HG03280 (cell line): ENCODE measurements around the gene KLRF1.

ENCODE experiments used
- ATAC-seq: cut with Tn5 transposase; IDR thresholded peaks from one replicate; pipeline ENCODE4 v1.9.1; 2021; ENCODE audit warnings: mild to moderate bottlenecking, moderate library complexity; ENCODE audit not compliant: unreplicated experiment

The KLRF1 gene

GRCh38 chr12:9808504-9808903 lies 18.8 kb upstream of the KLRF1 start:
- ATAC-seq = no peak

- no peak for ATAC-seq
Observed at GRCh38 chr12:9809338-9809737, 17.9 kb upstream of the KLRF1 start.

- no peak for ATAC-seq
Observed at GRCh38 chr12:9809866-9810265, 17.4 kb upstream of the KLRF1 start.

GRCh38 chr12:9810671-9811070 lies 16.6 kb upstream of the KLRF1 start:
- no peak for ATAC-seq

- ATAC-seq = no peak
Observed at GRCh38 chr12:9811621-9812020, 15.7 kb upstream of the KLRF1 start.

- ATAC-seq = peak; percentile 95
Observed at GRCh38 chr12:9813821-9814798, 13.2 kb upstream of the KLRF1 start.

GRCh38 chr12:9820281-9820930 lies 6.9 kb upstream of the KLRF1 start:
- ATAC-seq = no peak

- ATAC-seq = no peak
Observed at GRCh38 chr12:9829483-9829882, 2.2 kb downstream of the KLRF1 start.

GRCh38 chr12:9829982-9830381 lies 2.7 kb downstream of the KLRF1 start:
- no peak for ATAC-seq

GRCh38 chr12:9831720-9832119 lies 4.4 kb downstream of the KLRF1 start:
- no peak for ATAC-seq

GRCh38 chr12:9843407-9843806 lies 16.1 kb downstream of the KLRF1 start:
- no peak for ATAC-seq

- ATAC-seq = no peak
Observed at GRCh38 chr12:9848899-9849298, 21.6 kb downstream of the KLRF1 start.

GRCh38 chr12:9851050-9851449 lies 23.8 kb downstream of the KLRF1 start:
- ATAC-seq = no peak

- ATAC-seq = no peak
Observed at GRCh38 chr12:9851927-9852326, 24.6 kb downstream of the KLRF1 start.

- no peak for ATAC-seq
Observed at GRCh38 chr12:9856151-9856550, 28.9 kb downstream of the KLRF1 start.

- no peak for ATAC-seq
Observed at GRCh38 chr12:9856894-9857293, 29.6 kb downstream of the KLRF1 start.

- no peak for ATAC-seq
Observed at GRCh38 chr12:9858135-9858534, 30.9 kb downstream of the KLRF1 start.

GRCh38 chr12:9864913-9865675 lies 37.8 kb downstream of the KLRF1 start:
- ATAC-seq = no peak

- no peak for ATAC-seq
Observed at GRCh38 chr12:9866860-9867269, 39.6 kb downstream of the KLRF1 start.

GRCh38 chr12:9867531-9867930 lies 40.2 kb downstream of the KLRF1 start:
- no peak for ATAC-seq

- no peak for ATAC-seq
Observed at GRCh38 chr12:9868311-9868801, 41.1 kb downstream of the KLRF1 start.
